HCEC 1CT (cell line): ENCODE data around the gene RAPGEF5.

ENCODE experiments used
- DNase-seq: peaks from one replicate; pipeline ENCODE4 v3.0.0-alpha.2; 2017

RAPGEF5 gene

DNA sequence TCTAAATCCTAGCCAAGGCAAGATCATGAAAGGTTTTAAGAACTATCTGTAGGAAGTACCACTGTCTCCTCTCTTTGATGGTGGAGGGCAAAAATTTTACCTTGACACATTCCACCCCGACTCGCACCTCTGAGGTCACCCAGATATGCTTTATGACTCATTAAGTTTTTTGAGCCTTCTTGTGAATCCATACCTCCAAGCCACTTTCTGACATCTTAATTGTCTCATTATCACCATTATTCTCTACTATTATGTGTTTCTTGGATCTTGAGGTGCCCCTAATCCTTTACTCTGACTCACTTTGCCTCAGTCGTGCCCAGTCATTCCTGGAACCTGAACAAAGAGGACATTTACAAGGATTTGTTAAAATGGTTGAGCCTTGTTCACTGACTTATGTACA is 146.6 kb downstream of the RAPGEF5 start:
- DNase-seq, result no peak

DNA sequence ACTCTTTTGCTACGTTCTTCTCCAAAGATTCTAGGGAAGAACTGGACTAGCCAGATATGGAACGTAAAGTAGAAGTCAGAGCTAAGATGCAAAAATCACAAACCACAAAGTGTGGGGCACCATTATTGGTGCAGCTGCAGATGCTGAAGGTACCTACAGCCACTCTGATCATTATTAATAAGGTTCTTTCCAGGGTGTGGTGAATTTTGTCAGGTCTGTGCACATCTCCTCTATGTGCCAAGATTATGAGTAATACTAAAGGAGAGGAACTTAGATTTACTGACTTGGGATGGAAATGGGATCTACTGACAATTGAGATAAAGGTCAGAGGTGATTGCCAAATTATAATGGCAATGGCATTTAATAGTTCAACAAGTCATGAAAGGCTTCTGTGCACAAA is 148.2 kb downstream of the RAPGEF5 start:
- no peak for DNase-seq

GRCh38 chr7:22207724-22208225 is 149.2 kb downstream of the RAPGEF5 start:
- DNase-seq, result no peak

DNA sequence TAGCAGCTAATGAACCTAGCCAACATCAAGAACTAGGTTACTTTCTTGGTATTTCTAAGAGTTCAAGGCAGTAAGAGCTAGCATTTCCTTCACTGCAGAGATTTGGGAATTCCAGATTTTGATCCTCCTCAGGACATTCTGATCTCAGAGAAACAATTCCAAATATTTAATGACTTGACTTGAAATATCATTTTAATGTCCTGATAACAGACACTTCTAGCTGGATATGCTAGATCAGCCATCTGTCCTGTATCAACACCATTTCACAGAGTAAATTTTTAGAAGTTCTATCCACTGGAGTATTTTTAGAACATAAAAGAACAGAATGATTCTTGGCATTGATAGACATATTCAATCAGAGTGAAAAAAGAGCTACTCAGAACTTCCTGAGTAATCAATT is 151.3 kb downstream of the RAPGEF5 start:
- no peak for DNase-seq

DNA sequence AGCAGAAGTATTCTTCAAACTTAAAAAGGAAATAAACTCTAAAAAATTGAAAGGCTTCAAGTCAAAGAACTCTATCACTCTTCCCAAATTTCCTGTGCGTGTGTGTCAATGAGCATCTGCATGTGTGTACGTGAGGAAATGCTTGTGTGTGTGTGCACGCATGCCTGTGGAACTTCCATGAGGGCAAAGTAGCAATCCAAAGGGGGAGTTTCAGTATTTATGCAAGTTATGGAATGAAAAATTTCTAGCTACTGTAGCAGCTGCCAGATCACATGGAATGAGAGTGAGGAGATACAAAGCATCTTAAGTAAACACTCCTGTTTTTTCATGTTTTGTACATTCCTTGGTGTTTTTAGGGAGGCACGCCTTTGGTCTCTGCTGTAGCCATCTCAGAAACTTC is 152.6 kb downstream of the RAPGEF5 start:
- no peak for DNase-seq

DNA sequence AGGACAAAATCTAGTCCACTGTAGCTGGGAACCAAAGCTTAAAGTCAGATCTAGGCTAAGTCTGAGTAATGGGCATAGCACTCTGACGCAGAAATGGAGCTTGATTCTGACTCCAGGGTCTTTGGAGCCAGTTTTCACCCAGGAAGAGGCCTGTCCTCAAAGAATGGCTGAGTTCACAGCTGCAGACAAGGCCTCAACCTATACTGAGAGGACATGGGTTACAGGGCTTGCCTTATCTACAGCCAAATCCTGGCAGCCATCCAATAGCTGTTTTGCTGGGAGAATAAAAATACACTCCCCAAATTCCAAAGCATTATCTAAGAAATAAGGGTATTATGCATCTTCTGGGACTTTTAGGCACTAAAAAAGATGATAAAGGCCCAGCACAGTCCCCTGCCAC is 154.8 kb downstream of the RAPGEF5 start:
- DNase-seq, result no peak

DNA sequence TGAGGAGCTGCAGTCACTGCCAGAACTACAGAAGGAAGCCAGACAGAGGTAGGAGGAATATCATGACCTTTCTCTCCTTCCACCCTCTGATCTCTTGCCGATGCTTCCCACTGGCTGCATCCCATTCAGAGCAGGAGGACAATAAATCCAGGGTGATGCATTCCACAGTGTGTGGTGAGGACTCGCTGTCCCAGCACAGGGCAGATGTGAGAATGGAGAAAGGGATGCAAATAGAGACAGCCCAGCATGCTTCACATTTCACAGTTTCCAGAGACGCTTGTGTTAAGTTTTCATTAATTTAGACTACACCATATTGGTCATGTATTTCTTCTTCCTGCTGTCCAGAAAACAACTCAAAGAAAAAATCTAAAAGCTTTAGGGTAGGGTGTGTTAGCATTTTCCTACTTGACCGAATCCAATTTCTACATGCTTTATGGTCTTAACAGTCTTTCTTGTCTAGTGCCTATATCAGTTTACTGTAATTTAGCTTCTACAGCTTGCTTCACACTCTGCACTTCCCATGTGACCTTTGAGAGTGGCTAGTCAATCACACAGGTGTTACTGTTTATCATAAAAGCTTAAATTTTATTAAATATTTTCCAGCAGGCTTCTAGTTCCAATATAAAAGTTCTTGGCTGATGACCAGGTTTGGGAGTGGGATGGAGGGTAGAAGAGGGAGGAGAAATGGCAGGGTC is 155.6 kb downstream of the RAPGEF5 start:
- DNase-seq, result no peak

DNA sequence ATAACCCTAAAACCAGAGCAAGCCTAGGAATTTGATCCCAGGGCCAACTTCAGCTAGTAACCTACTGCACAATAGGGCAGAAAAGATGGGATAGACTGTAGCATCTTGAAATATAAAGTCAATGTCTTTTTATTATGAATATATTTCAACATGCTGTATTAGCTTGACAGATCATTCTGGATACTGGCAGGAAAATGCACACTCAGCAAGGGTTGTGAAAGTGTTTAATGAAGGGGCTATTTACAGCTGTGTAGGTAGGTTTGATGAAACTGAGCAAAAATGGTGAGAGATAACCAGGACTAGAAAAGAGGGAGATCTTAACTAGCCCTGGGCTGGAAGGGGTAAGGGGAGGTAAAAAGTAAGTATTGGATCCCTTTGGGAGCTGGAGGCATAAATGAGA is 156.2 kb downstream of the RAPGEF5 start:
- DNase-seq, result no peak

- no peak for DNase-seq
Measured at GRCh38 chr7:22200238-22200637, 156.7 kb downstream of the RAPGEF5 start.

GRCh38 chr7:22197376-22197775 is 159.6 kb downstream of the RAPGEF5 start:
- no peak for DNase-seq

DNA sequence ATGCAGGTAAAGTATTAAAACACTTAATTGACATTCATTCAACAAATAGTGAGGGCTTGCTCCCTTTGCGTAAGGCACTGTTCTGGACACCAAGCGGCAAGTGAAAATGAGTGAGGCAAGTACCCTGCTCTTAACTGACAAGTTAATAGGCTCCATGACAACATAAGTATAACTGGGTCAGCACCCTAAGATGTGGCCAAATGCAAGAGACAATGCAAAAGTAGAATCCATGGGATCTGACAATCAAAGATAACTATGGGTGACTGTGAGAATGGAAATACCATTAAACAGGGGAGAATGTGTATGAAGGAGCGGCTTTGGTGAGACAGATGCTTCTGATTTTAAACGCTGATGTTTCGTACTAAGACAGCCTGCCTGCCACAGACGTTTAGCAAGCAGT is 160.5 kb downstream of the RAPGEF5 start:
- no peak for DNase-seq

DNA sequence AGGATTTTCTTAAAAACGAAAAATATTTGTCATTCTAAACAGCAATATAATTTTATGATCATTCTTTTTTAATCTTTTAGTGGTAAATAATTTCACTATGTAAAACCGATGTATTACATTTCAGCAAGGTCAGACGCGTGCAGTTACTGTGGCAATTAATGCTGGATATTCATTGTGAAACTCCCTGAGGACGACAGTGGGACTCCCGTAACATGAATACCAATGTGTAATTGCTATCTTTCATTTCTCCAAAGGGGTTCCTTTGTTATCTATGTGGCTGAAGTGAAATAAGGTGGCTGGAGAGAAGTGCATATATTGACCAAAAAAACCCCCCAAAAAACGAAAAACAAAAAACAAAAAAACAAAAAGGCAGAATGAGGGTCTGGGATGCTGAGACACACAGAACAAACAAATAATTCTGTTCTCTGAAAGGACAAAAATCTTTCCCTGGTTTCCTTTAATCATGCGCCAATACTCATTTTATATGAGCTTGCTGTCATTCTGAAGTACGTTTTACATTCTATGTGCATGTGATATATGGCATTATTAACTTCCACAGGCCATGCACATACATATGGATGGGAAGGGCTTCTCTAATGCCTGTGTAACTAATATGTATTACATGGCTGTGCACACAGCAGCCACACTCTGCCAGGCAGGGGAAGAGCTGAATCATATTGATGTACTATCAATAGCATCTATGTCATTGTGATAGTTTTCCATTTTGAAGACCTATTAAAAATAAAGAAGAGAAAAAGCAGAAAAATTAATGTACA is 161.4 kb downstream of the RAPGEF5 start:
- DNase-seq, result no peak

DNA sequence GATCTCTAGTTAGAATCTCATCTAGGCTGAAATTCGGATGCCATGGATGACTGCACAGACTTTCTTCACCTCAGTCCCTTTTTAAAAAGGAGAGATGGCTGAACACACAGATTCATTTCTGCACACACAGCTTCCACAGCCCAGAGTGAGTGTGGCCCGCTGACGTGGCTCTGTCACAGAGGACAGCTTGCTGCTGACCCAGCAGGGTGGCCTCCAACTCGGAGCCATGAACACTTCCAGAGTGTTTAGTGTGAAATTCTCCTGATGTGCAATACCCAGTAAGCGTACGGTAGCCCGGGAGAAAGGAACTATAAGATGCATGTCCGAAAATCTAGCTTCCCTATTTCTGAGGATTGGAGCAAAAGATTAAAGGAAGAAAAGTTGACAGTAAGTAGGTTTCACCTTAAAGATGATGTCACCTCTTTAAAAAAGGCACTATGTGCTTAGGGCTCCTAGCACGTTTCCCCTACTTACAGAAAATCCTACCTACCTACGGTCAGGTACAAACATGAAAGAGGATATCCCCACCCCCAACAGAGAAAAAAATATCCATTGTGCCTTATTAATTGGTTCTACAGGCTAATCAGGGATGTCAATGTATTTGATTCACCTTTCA is 162.2 kb downstream of the RAPGEF5 start:
- no peak for DNase-seq

GRCh38 chr7:22193450-22193983 is 163.4 kb downstream of the RAPGEF5 start:
- no peak for DNase-seq

DNA sequence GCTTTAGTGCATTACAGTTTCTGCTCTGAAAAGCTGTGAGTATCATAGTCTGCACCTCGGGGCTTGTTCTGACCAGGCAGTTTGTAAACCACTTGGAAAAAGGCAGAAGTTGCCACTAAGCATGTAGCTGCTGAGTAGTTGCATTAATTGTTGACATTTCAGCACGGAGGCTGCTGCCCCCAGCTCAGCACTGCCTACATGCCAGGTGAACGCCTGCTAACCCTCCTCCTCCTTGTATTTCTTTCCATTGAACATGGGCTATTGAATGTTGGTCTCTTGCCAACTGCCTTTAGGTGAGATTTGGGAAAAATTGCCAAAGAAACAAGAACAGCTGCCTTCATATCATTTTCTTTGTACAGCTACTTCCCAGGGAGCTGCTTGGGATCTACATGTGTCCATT is 164.2 kb downstream of the RAPGEF5 start:
- DNase-seq, result no peak

- DNase-seq, result no peak
Measured at GRCh38 chr7:22190736-22191135, 166.2 kb downstream of the RAPGEF5 start.

DNA sequence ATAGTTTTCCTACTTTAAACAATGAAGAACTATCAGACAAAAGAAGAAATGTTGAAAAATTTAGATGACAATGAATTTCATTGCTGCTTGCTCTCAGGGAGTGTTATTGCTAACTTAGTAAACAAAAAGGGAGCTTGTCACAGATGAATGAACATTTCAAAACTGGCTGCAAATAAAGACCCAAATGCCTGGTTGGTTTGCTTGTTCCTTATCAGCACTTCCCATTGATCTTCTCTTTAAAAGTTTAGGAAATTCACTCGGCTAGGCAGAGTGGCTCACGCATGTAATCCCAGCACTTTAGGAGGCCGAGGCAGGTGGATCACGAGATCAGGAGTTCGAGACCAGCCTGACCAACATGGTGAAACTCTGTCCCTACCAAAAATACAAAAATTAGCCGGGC is 167.2 kb downstream of the RAPGEF5 start:
- no peak for DNase-seq

GRCh38 chr7:22189230-22189629 is 167.7 kb downstream of the RAPGEF5 start:
- no peak for DNase-seq

- DNase-seq, result no peak
Measured at GRCh38 chr7:22187691-22188348, 169.1 kb downstream of the RAPGEF5 start.

GRCh38 chr7:22185559-22185958 is 171.4 kb downstream of the RAPGEF5 start:
- no peak for DNase-seq

DNA sequence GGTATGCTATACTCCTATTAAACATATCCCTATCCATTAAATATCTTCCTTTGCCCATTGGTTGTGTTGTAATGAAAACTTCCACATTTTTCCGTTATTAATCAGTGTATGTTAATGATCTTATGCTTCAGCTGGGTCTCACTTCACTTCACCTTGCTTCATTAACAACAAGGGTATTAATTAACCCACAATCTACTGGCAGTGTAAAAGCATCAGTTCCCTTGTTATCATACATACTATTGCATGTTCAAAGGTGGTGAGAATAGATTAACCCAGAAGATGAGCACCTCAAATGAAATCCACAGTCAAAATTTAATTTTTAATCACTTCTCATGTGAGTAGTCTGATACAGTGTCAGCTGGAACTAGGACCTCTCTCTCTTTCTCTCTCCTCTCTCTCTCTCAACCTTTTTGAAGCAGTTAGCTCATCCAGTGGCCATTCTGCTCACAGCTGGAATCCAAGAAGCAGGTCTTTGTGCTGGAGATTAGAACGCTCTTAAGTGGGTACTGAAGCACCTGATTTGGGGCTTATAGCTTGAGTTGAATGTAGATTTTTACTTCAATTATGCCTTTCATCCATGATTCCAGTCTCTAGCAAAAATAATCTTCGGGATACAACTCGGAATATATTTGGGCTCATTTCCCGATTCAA is 172.3 kb downstream of the RAPGEF5 start:
- no peak for DNase-seq

DNA sequence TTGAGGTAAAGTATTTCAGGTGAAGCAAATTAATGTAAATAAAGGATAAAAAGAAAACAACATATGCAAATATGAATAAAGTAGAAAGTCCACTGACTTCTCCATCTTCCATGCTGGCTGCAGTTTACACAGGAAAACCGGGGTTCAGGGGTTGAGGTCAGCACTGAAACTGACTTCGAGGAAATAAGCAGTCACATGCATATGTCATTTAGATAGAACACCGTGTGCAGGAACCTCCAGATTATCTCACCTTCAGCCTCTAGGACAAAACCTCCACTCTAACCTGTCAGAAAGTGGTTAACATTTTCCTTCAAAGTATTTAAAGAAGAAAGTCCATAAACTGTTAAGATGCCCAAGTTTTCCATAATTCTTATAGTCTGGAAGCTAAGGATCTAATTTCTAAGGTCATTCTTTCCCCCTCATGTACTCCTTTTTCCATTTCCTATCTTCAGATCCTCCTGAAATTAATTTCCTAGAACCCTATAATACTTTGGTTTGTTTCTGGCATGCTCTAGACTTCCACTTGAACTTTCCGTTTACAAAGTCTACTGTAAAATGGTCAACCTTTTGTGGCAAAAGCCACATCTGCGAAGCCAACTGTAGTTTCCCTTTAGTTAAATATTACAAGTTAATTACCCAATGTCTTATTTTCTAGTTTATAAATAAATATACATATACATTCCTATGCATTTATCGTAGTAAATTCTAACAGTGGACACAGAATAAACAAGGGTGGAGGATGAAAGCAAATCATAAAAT is 173.3 kb downstream of the RAPGEF5 start:
- DNase-seq, result no peak
